Mesenteric fat pad (tissue), 1 donor: Measurements from ENCODE around the gene RELB. TPM values are rescaled to one million over a fixed set of nuclear protein-coding genes. Genes with fewer than 3 reads are reported as not detected.
A peak's percentile ranks its signal among the peaks of the same experiment; 100 is the strongest.
"Not testable (repeated sequence)": the region's sequence is repeated elsewhere in the genome, so short reads cannot be mapped to it uniquely, and the experiment has no call there.

Experiments
- DNase-seq: peaks from one replicate; pipeline ENCODE4 v3.0.0-alpha.2; 2020; ENCODE audit warnings: low spot score
- long read RNA-seq: library from polyadenylated mRNA; unstranded; transcript quantifications from one replicate; pipeline ENCODE4 v2.0.0, GENCODE V29; 2020
- total RNA-seq: library from RNA; stranded (reverse); fragmentation: NEBNext Ultra II Directional; extraction: Animal tissue kit (Norgen Biotek cat#: 25700); gene quantifications from one replicate; pipeline ENCODE4 v1.2.1, GENCODE V29; 2021
- donor health status: DM: yes; HTN: yes; CAD: no.

The RELB gene
- total RNA-seq: 17.7 TPM
- long read RNA-seq, partial matches to known transcripts: 6 of 8 reads
- long read RNA-seq, other reads (novel, unspliced or antisense): 0 of 8 reads

- DNase-seq: peak; percentile 100
Observed at GRCh38 chr19:45001087-45001739, at the start of gene RELB. Gene RELB, plus strand, starts transcription at chr19:45001464. Its CDS starts 116 bp downstream, at chr19:45001580.

- DNase-seq: no peak
Observed at GRCh38 chr19:44954278-44954648, 47.0 kb upstream of the RELB start.

GRCh38 chr19:44954649-44955504, 46.4 kb upstream of the RELB start, which contains the start of gene CLPTM1:
Gene CLPTM1, plus strand, starts transcription at chr19:44955380. Its CDS starts 16 bp downstream, at chr19:44955396.
- DNase-seq: peak; percentile 99

GRCh38 chr19:44955505-44956439, 45.5 kb upstream of the RELB start:
- no peak for DNase-seq

- DNase-seq: no peak
Observed at GRCh38 chr19:44957526-44957925, 43.7 kb upstream of the RELB start.

GRCh38 chr19:44958090-44958489, 43.2 kb upstream of the RELB start:
- no peak for DNase-seq

- no peak for DNase-seq
Observed at GRCh38 chr19:44959691-44960090, 41.6 kb upstream of the RELB start.

- no peak for DNase-seq
Observed at GRCh38 chr19:44960906-44961728, 40.1 kb upstream of the RELB start.

GRCh38 chr19:44961821-44962220, 39.4 kb upstream of the RELB start:
- DNase-seq: no peak

GRCh38 chr19:44968118-44968517, 33.1 kb upstream of the RELB start:
- DNase-seq: no peak

- no peak for DNase-seq
Observed at GRCh38 chr19:44968670-44969069, 32.6 kb upstream of the RELB start.

GRCh38 chr19:44969437-44969836, 31.8 kb upstream of the RELB start:
- no peak for DNase-seq

- not testable (repeated sequence) for DNase-seq
Observed at GRCh38 chr19:44971451-44971850, 29.8 kb upstream of the RELB start.

GRCh38 chr19:44972802-44973201, 28.5 kb upstream of the RELB start:
- no peak for DNase-seq

- DNase-seq: no peak
Observed at GRCh38 chr19:44973982-44974735, 27.1 kb upstream of the RELB start.

- DNase-seq: no peak
Observed at GRCh38 chr19:44974857-44975256, 26.4 kb upstream of the RELB start.

GRCh38 chr19:44975444-44975843, 25.8 kb upstream of the RELB start:
- DNase-seq: no peak

GRCh38 chr19:44984005-44984404, 17.3 kb upstream of the RELB start:
- no peak for DNase-seq

GRCh38 chr19:44985445-44985844, 15.8 kb upstream of the RELB start:
- DNase-seq: no peak

GRCh38 chr19:44986389-44986788, 14.9 kb upstream of the RELB start:
- DNase-seq: no peak
